D721Med (cell line): ENCODE data around the gene WDHD1.
"Not testable (repeated sequence)": the region's sequence is repeated elsewhere in the genome, so short reads cannot be mapped to it uniquely, and the experiment has no call there.

Experiments
- DNase-seq: peaks from one replicate; pipeline ENCODE4 v3.0.0; 2011; ENCODE audit warnings: low spot score; ENCODE audit not compliant: insufficient read length
- FAIRE-seq: peaks from 2 replicates; lab custom pipeline; 2011; peaks lifted over from hg19 to GRCh38; lab: Jason Lieb, UNC
- CTCF ChIP-seq: IDR thresholded peaks from 2 replicates; pipeline ENCODE4 v1.5.1; 2012; ENCODE audit warnings: mild to moderate bottlenecking, control low read depth; ENCODE audit not compliant: insufficient read depth; ENCODE audit errors: missing control alignments

Gene WDHD1

DNA sequence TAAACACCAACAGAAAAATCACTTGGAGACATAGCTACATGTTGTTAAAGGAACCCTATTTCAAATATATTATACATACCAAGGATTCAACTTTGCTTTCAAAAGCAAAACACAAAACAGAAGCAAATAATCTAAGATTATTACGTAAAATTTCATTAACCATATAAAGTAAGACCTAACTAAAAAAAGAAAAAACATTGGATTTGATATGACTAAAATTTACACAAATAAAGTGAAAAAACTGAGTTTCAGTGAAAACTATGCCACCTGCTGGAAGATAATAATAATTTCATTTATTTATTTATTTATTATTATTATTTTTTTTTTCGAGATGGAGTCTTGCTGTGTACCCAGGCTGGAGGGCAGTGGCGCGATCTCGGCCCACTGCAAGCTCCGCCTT lies 45.2 kb downstream of the WDHD1 start:
- FAIRE-seq = no peak

DNA sequence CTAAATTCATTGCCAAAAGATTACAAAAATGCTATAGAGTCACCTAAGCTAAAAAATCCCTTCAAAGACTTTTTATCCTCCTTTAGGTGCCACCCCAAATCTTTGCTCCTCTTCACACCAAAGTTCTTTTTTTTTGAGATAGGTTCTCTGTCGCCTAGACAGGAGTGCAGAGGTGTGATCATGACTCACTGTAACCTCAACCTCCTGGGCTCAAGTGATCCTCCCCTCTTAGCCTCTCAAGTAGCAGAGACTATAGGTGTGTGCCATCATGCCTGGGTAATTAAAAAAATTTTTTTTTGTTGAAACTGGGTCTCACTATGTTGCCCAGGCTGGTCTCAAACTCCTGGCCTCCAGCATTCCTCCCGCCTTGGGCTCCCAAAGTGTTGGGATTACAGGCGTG lies 47.9 kb downstream of the WDHD1 start:
- FAIRE-seq (no peak), DNase-seq (no peak)
- TF ChIP-seq CTCF = no peak

More for the DNA sequence above, 45.2 kb downstream of the WDHD1 start:
- no peak for DNase-seq
- TF ChIP-seq CTCF = no peak

DNA sequence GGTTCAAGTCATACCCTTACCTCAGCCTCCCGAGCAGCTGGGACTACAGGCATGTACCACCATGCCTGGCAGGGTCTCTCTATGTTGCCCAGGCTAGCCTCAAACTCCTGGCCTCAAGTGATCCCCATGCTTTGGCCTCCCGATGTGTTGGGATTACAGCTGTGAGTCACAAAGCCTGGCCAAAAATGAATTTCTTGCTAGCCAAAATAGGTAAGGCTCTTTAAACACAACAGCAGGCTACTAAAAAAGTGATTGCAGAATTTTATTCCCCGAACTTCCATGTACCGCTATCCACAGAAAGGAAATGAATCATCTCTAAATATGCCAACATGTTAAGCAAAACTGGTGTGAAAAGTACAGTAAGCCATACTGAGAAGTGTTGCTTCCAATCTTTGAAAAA lies 50.6 kb downstream of the WDHD1 start:
- FAIRE-seq (no peak), DNase-seq (no peak)

DNA sequence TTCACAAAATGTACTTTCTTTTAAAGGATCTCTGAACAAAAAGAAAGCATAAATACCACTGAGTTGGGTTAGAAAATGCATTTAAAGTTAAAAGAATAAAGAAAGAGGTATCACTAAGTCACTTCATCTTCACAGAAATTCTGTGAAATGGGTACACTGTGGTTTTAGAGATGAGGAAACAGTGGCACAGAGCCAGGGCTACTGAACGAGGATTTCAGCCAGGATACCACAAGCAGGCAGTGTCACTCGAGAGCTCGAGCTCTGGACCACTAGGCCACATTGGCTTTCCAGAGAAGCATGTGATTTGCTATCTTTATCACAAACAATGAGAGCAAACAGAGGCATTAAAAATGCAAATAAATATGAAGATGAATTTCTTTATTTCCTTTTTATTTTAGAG lies 51.0 kb downstream of the WDHD1 start:
- DNase-seq (no peak), FAIRE-seq (no peak)
- TF ChIP-seq CTCF = no peak

More for the DNA sequence above, 50.6 kb downstream of the WDHD1 start:
- TF ChIP-seq CTCF = no peak

- no peak for TF ChIP-seq CTCF
- FAIRE-seq (no peak), DNase-seq (no peak)
Observed at GRCh38 chr14:54974788-54975414, 52.0 kb downstream of the WDHD1 start.

DNA sequence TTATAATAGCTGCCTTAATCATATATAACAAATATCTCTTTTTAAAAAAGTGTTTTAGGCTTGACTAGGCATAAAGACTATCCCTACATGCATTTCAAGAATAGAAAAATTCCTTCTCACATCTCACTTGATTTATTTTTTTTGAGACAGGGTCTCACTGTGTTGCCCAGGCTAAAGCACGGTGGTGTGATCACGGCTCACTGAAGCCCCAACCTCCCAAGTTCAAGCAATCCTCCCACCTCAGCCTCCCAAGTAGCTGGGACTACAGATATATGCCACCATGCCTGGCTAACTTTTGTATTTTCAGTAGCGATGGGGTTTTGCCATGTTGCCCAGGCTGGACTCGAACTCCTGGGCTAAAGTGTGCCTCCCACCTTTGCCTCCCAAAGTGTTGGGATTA lies 59.4 kb downstream of the WDHD1 start:
- no peak for TF ChIP-seq CTCF
- FAIRE-seq (no peak), DNase-seq (no peak)

- no peak for DNase-seq
- no peak for FAIRE-seq
- no peak for TF ChIP-seq CTCF
Observed at GRCh38 chr14:54955143-54955542, 71.8 kb downstream of the WDHD1 start.

GRCh38 chr14:54953609-54954008 lies 73.3 kb downstream of the WDHD1 start:
- not testable (repeated sequence) for DNase-seq, FAIRE-seq

- not testable (repeated sequence) for FAIRE-seq, DNase-seq
Observed at GRCh38 chr14:54952803-54953202, 74.1 kb downstream of the WDHD1 start.
